GM19025 (cell line): ENCODE data around the gene FERMT1.

ENCODE experiments used
- ATAC-seq: cut with Tn5 transposase; IDR thresholded peaks from one replicate; pipeline ENCODE4 v1.9.1; 2021; ENCODE audit warnings: mild to moderate bottlenecking, low read depth, moderate library complexity; ENCODE audit not compliant: unreplicated experiment

The FERMT1 gene, protein sequence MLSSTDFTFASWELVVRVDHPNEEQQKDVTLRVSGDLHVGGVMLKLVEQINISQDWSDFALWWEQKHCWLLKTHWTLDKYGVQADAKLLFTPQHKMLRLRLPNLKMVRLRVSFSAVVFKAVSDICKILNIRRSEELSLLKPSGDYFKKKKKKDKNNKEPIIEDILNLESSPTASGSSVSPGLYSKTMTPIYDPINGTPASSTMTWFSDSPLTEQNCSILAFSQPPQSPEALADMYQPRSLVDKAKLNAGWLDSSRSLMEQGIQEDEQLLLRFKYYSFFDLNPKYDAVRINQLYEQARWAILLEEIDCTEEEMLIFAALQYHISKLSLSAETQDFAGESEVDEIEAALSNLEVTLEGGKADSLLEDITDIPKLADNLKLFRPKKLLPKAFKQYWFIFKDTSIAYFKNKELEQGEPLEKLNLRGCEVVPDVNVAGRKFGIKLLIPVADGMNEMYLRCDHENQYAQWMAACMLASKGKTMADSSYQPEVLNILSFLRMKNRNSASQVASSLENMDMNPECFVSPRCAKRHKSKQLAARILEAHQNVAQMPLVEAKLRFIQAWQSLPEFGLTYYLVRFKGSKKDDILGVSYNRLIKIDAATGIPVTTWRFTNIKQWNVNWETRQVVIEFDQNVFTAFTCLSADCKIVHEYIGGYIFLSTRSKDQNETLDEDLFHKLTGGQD

DNA sequence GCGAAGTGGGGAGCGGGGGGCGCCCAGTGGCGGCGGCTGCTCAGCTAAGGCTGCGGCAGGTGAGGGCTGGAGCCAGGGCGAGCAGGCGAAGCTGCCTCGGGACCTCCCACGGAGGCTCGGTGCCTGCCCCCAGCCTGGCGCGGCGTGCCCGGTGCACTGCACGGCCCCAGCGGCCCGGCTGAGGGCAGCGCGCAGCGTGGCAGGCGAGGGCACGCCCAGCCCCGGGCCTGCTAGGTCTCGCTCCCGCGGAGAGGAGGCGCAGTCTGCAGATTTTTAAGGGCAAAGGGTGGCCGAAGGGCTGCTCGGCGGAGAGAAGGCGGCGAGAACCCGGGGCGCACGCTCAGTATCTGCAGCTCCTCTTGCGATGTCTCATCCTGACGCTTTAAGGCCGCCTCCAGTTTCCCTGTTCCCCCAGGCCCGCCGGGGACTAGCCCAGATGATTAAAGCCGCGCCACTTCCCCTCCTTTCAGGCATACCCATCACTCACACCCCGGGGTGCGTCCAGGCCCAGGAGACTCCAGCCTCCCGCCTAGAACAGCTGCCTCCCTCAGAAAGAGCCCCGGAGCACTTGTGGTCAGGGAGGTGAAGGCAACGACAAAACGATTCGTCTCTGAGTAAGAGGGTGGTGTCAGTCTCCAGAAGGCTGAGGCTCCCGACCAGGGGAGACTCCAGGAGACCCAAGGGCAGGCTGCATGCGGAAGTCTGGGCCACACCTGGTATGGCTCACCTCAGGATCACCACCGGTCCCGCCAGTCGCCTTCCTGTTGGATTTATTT, at the start of gene FERMT1:
Gene FERMT1, minus strand, starts transcription at position 158 of the 776 bp plus-strand sequence. CDS start 3,476 bp downstream, outside the sequence.
- ATAC-seq: no peak

DNA sequence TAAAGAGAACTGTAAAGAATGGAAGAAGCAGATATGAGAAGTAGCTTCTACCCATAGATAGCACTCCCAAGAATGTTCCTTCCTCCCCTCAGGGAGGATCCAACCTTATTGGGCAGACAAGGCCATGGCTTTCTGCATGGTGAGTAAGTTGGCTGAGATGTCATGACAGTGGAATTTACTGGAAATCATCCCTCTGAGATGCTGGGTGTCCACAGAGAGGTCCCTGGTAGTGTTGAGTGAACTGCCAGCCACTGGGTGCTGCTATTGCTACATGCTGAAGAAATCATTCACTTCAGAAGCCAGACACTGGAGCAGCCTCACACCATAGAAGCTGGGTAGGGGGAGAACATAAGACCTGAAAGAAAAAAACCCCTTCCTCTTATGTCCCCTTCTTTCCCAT, 46.4 kb upstream of the FERMT1 start:
- no peak for ATAC-seq

DNA sequence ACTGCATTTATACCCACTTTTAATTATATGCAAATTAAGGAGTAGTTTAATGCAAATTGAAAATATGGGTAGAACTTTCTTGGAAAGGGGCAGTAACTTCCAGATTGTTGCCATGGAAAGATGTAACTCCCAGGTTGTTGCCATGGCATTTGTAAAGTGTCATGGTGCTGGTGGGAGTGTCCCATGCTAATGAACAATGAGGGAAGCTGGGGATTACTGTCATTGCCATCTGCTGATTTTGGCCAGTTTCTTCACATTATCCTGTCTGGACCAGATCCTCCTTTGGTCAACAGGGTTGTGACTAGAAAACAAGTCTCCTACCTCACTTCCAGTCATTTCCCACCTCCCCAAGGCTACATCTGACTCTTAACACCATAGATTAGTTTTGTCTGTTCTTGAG, 45.4 kb upstream of the FERMT1 start:
- ATAC-seq: no peak

DNA sequence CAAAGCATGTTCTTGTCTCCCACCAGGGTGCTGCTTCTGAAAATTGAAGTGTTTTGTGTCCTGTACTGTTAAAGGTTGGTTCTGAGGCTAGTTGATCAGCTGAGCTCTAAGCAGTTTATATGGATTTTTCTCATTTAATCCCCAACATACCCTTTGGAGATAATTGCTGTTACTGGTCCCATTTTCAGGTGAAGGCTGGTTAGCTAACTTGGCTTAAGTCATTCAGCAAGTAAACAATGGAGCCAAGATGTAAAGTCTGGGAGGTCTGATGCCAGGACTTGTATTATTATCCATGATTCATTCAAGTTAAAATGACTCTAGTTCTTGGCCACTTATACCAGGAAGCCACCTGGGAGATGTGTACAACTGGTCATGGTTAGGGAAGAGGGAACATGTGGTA, 42.5 kb upstream of the FERMT1 start:
- ATAC-seq: no peak

DNA sequence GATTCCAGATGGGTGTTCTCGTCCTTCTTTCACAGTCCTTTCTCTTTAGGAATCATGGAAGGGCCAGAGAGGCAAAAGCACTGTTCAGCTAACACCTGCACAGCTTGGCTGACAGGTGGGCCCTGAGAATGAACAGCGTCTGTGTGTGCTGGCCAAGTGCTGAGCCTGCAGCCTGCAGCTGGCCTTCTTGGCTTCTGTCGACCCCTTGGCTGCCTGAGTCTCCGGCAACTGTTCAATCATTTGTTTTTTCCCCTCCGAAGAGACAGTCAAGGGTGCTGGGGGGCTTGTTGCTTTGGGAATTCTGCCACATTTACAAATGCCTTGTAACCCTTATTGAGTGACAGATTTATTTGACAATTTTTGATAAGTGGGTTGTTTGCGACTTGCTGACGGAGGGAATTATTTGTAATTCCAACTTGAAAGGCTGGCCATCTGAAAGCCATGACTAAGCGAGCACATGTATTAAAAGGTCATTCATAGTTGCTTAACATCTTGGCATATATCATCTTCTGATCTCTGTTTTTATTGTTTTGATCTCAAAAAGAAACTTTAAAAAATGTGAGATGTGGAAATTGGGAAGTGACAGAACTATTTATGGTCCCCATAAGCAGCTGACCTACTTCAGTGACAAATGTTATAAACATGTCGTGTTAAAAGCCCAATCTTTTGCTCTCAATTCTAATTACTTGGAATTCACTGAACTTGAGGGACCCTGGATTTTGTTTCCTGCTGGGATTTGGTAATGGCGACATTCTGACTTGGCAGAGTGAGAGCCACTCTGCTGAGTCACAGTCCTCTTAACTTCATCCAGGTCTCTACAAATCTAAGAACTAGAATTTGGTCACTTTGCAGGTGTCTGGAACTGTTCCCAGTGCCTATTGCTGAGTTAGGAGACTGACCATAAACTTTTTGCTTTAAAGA, 41.9 kb upstream of the FERMT1 start:
- no peak for ATAC-seq

DNA sequence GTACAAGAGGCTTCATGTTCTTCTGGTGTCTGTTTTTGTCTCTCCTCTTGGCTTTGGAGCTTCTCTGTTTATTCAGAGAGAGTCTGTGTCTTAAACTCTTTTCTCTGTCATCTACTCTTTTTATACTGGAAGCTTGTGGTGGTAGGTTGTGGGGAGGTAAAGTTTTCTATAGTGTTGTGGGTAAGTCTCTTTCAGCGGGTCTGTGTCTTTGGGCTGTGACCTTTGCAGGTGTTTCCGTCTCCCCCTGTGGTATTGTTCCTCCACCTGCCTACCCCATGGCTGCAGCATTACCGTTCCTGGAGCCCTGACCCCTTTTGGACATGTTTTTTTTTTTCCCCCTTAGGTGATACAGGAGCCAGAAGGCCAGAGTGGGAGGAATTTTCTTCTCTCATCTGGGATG, 37.9 kb upstream of the FERMT1 start:
- ATAC-seq: no peak

DNA sequence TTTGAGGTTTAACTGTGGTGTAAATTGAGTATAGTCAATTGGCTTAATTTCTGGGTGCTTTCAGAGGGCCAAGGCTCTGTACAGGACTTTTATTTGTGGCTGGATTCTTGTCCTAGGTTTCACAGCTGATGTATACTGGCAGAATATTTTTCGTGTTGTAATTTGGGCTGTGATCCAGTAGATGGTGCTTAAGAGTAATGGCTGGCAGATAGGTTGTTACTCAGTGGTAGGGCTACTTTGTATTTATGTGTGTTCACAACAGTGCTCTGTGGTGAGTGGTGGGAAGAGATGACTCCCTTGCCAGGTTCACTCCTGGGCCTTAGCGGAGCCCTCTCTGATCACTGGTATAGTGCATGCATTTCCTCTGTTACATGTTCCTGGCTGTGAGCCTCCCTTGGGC, 34.5 kb upstream of the FERMT1 start:
- no peak for ATAC-seq

DNA sequence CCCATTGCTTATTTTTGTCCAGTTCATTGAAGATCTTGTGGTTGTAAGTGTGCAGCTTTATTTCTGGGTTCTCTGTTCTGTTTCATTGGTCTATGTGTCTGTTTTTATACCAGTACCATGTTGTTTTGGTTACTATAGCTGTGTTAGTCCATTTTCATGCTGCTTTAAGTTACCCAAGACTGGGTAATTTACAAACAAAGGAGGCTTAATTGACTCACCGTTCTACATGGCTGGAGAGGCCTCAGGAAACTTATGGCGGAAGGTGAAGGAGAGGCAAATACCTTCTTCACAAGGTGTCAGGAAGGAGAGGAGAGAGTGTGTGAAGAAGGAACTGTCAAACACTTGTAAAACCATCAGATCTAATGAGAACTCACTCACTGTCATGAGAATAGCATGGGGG, 29.9 kb upstream of the FERMT1 start:
- ATAC-seq: no peak

DNA sequence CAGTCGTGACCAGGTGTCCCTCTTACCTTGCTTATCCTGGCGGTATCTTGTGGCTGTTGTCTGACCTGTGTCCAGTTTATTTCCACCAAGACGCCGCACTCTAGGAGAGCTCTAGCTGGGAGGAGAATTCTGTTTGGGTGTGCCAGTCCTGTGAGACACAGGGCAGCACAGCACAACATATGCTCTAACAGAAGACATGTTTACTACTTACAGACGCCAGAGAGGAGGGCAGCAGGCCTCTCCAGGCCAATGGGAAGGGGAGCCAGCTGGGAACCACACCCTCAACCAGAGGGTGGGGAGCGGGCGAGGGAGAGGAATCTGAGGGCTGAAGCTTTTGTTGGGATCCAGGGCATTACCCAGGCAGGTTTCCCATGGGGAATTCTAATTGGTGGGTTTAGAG, 25.2 kb upstream of the FERMT1 start:
- ATAC-seq: no peak

DNA sequence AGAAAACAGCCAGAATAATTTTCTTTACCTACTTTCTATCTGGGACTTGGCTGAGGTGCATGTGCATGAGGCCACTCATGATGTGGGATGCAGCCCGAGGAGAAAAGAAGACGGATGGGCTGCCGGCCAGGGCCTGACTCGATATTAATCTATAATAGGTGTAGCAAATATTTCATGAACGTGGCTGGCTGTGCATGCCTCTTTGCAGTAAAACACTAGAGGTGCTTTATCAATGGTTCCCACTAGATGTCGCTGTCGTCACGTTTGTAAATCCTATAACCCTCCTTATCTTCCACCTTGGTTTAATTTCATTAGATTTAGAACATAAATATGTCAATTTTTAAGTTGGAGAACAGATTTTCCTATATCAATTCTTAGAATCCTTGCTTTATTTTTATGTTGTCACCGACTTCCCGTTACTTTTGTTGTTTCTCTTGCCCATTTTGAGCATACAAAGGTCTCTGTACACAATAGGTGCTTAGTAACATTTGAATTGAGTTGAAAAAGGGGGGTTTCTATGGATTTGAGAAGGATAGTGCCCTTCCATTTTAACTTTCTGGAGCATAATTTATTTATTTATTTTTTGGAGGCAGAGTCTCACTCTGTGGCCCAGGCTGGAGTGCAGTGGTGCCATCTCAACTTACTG, 19.6 kb upstream of the FERMT1 start:
- no peak for ATAC-seq

DNA sequence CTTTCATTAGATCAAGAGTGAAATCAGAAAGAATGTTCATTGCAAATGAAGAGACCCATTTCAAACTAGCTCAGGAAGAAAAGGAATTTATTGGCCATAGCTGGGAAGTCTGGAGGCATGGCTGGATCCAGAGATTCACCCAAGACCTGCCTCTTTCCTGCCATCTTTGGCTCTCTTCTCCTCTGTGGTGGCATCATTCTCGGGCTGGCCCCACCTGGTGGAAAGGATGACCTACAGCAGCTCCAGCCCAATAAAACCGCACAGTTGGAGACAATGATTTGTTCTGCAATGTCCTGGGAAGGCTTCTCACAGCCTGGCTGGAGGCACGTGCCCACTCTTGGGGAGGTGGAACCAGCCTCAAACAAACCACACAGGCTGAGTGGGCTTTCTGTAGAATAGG, 18.1 kb upstream of the FERMT1 start:
- no peak for ATAC-seq

DNA sequence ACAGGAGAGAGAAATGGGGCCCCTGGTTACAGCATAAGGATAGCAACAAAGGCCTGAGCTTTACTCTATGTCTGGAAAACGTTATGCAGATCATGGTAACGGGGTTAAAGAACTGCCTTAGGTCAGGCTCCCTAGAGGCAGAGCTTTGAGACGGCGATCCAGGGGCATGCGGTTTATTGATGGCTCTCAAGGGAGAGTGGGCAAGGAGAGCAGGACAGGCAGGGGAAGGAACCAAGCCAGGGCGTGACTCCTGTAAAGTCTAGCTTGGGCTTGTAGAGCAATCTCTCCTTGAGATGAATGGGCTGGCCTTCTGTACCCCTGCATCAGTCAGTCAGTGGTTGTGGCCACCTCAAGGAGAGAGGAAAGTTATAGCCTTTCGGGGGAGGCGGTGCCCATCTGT, 12.5 kb upstream of the FERMT1 start:
- ATAC-seq: no peak

DNA sequence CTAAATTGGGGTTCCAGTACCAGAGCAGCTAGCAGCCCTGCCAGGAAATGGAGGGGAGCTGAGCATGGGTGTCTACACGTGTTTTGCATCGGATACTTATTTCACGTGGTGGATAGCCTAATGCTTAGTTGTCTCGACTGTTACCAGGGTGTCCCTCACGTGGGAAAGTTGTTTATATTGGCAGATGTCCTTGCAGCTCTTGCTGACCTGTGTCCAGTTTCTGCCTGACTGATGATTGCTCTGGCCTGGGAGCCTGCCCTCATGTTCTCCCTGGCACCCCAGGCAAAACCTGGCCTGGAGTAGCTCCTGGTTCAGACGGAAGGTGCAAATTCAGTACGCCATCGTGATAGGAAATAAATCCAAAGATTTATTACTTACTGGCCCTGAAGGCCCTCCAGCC, 11.8 kb upstream of the FERMT1 start:
- ATAC-seq: no peak

DNA sequence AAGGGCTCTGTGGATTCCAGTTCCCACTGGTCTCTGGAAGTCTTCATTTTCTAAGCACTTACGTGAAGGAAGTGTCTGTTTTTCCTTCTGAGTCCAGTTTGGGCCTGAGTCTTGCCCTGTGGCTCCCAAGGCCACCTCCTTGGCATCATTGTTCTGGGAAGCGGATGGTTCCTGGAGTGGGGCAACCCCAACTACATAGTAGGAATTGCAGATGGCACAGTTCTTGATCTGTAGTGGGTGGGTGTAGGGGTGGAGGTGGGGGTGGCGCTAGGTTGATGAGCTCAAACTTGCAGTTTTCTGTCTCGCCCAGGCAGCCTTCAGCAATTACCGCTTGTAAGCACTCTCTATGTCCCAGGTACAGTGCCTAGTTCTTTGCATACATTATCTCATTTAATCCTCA, 7.2 kb upstream of the FERMT1 start:
- no peak for ATAC-seq

DNA sequence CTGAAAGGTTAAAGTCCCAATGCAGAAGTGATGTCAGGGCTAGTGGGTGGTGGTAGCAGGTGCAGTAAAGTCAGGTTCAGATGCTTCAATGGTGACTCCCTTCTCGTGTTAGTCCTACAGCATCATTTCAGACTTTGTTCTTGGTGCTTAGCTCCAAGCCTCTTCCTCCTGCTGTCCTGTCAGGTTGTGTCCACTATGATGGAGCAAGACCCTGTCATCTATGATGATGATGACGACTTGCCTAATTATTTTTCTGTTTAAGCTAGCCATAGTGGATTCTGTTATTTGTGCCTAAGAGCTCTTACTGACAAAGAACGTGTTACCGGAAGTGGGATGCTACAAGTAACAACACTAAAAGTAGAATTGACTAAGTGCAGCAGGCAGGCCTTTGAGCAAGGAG, 5.0 kb upstream of the FERMT1 start:
- ATAC-seq: no peak

DNA sequence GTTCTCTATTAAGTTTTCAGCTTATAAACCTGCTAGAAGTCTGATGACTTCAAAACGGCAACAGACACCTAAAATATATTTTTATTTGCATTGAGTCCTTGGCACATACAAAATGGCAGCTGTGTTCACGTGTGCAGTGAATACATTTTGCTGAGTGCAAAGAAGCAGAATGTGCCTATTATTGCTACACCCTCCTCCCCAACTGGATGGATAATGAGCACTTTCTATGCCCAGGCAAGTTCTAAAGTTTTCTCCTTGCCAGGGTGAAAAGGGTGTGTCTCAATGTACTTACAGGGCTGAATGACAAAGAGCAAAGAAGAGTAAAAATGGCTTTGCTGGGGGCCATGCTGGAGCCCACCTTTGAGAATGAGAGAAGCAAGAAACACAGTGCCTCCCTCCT, 4.0 kb upstream of the FERMT1 start:
- no peak for ATAC-seq

DNA sequence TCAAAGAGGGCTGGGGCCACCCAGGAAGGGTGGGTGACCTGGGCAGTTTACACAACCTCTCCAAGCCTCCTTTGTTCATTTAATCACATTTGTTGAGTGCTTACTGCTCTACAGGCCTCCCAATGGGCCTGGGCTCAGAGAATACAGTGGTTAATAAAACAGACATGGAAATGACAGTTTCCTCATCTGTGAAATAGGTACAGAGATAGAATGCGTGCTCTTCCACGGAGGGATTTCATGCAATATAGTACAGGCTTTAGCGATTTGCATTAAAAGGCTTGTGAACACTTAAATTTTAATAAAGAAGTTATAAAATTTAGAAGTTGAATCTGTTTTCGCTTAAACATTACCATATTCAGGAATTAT, 802 bp upstream of the FERMT1 start:
- ATAC-seq: no peak

DNA sequence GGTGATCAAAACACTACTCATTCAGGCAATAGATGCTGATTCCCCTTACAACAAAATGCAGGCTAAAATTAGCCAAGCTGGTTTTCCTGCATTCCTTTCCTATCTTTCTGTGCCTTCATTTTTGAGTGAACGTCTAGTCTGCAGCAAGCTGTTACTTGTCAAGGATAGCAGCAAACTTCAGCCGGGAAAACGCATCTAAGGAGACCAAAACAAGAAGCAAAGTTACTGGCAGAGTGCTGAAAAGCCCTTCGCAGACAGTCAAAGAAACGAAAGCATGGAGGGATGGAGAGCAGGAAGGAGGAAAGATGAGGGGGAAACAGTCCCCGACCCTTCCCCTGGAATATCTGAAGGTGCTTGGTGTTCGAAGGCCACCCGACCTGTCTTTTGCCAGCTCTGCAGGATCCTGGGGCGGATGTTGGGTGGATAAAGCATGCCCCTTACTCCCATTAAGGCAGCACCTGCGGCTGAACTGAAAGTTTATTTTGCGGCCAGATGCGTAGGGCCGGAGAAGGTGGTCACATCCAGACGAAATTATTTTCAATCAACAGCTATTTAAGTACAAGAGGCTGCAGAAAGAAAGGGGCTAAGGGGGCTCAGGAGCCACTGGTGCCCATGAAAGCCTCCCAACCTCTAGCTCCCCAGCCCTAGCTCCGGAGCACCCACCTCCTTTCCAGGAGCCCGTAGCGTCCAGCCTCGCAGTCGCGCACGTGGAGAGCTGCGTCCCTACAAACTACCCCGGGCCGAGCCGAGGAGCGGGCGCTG, 538 bp downstream of the FERMT1 start:
- no peak for ATAC-seq

DNA sequence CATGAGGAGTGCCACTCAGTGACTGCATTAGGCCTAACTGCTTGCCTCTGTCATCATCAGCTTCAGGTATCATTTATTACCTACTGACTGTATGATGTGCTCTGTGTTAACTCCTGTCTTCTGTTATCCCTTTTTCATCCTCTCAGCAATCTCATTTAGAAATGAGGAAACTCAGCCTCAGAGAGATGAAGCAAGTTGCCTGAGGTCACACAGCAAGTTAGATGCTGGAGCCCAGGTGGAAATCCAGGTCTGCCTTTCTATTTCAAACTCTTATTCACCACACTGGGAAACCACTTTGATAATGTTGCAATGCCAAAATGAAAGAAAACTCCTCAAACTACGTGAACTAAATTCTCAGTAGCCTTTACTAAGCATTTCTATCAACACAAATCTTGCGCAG, 1.3 kb downstream of the FERMT1 start:
- no peak for ATAC-seq
